Inferior parietal cortex (tissue), 1 donor: Measurements from ENCODE around the gene FOXK2.

Experiments
- DNase-seq: peaks from one replicate; pipeline ENCODE4 v3.0.0-alpha.2; 2016; ENCODE audit errors: extremely low spot score

The FOXK2 gene

GRCh38 chr17:82639628-82640027, 120.1 kb downstream of the FOXK2 start:
- DNase-seq, result no peak

GRCh38 chr17:82640036-82640435, 120.5 kb downstream of the FOXK2 start:
- no peak for DNase-seq

- DNase-seq, result no peak
Measured at GRCh38 chr17:82642022-82642421, 122.5 kb downstream of the FOXK2 start.

GRCh38 chr17:82644148-82644547, 124.6 kb downstream of the FOXK2 start:
- DNase-seq, result no peak

GRCh38 chr17:82645516-82645915, 126.0 kb downstream of the FOXK2 start:
- DNase-seq, result no peak

- no peak for DNase-seq
Measured at GRCh38 chr17:82647593-82648164, 128.1 kb downstream of the FOXK2 start.

GRCh38 chr17:82648165-82648668, 128.7 kb downstream of the FOXK2 start, which contains the start of gene WDR45B:
TSS of gene WDR45B (minus strand) at chr17:82648444. CDS start at chr17:82648340, 104 bp downstream.
- peak; percentile 91 for DNase-seq

GRCh38 chr17:82648742-82649331, 129.3 kb downstream of the FOXK2 start:
- no peak for DNase-seq

GRCh38 chr17:82649501-82650261, 130.1 kb downstream of the FOXK2 start:
- DNase-seq, result no peak

- DNase-seq, result no peak
Measured at GRCh38 chr17:82650723-82651122, 131.2 kb downstream of the FOXK2 start.

- no peak for DNase-seq
Measured at GRCh38 chr17:82653651-82654528, 134.4 kb downstream of the FOXK2 start.
